D341Med (cell line): ENCODE data around the gene CST4.
"Not testable (repeated sequence)": the region's sequence is repeated elsewhere in the genome, so short reads cannot be mapped to it uniquely, and the experiment has no call there.

Experiments used
- DNase-seq: peaks from one replicate; pipeline ENCODE4 v3.0.0; 2012; ENCODE audit warnings: low spot score

CST4 gene

DNA sequence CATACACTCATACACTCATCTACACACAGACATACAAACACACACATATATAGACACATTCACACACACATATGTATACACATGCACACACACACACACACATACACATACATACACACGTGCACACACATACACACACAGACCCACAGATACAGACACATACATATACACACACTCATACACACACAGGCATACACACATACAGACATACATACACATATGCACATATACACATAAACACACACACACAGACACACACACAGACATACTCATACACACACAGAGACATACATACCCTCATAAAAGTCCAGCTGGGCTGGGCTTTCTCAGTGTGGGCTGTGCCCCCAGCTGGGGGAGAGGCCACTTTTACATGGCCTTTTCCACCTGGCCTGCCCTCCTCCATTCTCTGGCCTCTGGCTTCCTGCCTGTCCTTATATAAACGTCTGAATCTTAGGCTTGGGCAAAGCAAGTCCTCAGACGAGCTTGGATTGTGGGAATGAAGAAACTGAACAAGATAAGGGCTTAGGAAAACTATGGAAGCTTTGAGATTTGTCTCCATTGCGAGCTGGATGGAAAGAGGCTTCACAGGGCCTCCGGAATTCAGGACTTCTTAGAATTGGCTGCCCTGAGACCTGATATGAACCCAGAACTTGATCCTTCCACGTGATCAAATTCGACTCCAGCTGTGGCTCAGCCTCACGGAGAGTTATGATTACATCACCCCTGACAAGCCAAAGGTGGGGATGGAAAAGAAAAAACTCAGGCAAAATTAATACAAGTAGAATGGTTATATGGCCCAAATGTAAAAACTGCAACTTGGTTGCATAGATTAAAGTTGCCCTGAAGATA lies 28.6 kb downstream of the CST4 start:
- no peak for DNase-seq

DNA sequence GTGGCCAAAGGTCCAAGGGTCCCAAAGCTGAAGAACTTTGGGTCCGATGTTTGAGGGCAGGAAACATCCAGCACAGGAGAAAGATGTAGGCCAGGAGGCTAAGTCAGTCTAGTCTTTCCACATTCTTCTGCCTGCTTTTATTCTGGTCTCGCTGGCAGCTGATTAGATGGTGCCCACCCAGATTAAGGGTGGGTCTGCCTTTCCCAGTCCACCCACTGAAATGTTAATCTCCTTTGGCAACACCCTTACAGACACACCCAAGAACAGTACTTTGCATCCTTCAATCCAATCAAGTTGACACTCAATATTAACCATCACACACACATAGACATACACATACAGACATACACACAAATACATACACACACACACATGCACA lies 29.2 kb downstream of the CST4 start:
- not testable (repeated sequence) for DNase-seq

DNA sequence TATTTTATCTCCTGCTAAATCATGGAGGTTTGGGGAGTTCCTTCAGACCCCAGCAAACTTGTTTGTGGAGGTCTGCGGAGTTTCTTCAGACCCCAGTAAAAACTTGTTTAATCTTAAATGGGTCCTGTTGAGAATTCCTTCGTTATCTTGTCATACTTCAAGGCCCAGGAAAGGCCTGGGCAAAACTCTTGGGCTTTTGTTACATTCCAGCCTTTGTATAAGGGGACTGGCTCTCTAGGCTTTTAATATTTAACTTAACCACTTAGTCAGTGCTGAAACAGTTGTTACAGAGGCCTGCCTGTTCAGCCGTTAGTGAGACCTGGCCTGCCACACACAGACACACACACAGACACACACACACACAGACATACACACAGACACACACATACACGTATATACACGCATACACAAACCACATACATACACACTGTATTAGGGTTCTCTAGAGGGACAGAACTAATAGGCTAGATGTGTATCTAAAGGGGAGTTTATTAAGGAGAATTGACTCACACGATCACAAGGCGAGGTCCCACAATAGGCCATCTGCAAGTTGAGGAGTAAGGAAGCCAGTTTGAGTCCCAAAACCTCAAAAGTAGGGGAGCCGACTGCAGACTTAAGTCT lies 29.7 kb downstream of the CST4 start:
- no peak for DNase-seq

DNA sequence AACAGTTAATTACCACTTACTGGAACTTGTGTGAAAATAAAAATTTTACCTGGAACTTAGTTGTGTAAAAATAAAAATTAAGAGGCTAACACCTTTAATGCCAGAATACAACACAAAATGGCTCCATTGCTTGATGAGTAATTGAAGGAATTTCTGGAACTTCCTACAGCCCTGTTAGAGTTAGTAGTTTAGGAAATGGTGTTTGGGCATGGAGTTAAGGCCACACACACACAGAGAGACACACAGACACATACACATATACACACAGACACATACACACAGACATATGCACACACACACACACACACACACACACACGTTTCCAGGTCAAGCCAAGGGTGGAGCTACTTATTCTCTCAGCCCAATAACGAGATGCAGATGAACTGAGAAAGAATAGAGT lies 30.5 kb downstream of the CST4 start:
- DNase-seq, result no peak

- no peak for DNase-seq
Measured at GRCh38 chr20:23657202-23657601, 31.6 kb downstream of the CST4 start.

- no peak for DNase-seq
Measured at GRCh38 chr20:23656372-23656771, 32.5 kb downstream of the CST4 start.

GRCh38 chr20:23655491-23656211 lies 33.2 kb downstream of the CST4 start:
- DNase-seq, result no peak

- no peak for DNase-seq
Measured at GRCh38 chr20:23654717-23655116, 34.1 kb downstream of the CST4 start.

GRCh38 chr20:23654000-23654399 lies 34.8 kb downstream of the CST4 start:
- no peak for DNase-seq

DNA sequence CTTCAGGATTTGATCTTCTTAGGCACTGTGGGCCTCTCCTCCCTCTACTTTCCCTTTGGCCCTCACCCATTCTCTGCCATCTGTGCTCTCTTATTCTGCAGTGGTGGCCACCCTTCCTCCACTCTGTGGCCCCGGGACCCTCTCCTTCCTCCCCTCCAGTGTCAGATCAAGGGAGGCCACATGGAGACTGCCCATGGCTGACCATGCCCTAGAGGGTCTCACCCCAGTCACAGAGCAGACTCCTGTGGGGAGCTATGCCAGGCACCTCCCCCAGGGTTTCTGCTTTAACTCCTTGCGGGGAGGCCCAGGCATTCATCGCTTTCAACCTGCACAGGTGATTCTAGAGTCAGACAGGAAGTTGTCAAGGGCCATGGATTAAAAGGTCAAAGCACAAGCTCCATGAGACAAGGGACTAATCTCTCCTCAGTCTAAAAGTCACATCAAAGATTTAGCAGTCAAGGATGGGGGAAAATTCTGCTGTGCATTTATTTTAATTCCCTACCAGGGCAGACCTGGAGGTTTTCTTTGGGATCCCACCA lies 35.4 kb downstream of the CST4 start:
- no peak for DNase-seq

DNA sequence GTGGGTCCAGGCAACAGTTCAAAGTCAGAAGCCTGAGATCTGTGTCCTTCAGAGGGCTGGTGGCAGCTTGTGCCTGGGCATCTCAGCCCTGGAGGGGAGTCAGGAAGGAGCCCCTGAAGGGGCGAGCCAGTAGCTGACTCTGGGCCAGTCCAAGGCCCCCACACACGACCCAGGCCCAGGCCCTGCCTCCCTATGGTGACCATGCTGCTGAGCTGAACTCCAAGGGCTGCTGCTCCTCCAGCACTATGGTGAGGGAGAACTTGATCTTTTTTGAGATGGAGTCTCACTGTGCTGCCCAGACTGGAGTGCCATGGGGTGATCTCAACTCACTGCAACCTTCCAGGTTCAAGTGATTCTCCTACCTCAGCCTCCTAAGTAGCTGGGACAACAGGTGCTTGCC lies 35.9 kb downstream of the CST4 start:
- DNase-seq, result no peak

DNA sequence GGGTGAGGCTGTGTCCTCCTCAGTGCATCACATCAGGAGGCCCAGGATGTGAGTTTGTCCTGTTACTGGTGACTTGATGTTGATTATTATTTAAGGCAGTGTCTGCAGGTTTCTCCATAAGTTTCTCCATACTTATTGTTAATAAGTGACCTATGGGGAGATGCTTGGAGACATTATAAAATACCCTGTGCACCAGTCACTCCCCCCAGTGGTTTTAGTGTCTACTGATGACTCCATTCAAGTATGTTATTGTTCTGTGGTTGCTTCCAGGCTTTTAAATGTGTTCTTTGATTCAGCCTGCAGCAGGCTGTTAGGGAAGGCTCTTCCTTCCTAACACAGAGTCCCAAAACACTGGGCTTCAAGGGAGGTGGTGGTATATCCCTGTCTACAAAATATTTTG lies 36.5 kb downstream of the CST4 start:
- no peak for DNase-seq

DNA sequence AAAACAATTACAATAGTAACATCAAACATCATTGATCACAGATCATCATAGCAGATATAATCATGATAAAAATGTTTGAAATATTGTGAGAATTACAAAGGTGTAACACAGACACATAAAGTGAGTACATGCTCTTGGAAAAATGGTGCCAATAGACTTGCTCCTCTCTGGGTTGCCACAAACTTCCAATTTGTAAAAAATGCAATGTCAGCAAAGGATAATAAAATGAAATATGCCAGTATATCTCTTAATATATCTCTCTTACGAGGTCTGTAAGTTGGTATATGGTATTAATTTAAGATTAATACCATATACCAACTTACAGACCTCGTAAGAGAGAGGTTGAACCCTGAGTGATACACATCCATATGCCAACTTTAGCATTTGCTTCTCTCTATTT lies 37.7 kb downstream of the CST4 start:
- DNase-seq, result no peak

DNA sequence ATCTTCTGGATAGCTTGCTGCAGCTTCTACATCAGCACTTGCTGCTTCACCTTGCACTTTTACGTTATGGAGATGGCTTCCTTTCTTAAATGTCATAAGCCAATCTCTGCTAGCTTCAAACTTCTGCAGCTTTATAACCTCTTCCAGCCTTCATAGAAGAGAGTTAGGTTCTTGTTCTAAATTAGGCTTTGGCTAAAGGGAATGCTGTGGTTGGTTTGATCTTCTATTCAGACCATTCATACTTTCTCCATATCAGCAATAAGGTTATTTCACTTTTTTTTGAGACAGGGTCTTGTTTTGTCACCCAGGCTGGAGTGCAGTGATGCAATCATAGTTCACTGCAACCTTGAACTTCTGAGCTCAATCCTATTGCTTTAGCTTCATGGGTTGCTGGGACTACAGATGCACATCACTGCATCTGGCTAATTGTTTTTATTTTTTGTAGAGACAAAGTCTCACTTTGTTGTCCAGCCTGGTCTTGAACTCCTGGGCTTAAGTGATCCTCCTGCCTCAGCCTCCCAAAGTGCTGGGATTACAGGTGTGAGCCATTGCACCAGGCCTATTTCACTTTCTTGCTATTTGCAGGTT lies 38.9 kb downstream of the CST4 start:
- no peak for DNase-seq

DNA sequence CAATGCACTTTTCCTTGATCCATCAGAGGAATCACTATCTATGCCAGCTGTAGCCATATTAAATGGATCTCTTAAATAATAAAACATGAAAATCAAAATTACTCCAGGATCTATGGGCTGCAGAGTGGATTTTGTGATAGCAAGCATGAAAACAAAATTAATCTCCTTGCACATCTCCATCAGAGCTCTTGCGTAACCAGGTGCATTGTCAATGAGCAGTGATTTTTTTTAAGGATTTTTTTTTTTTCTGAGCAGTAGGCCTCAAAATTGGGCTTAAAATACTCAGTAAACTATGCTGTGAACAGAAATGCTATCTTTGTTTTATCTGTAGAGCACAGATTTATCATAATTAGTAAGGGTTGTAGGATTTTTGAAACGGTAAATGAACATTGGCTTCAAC lies 39.6 kb downstream of the CST4 start:
- DNase-seq, result no peak

DNA sequence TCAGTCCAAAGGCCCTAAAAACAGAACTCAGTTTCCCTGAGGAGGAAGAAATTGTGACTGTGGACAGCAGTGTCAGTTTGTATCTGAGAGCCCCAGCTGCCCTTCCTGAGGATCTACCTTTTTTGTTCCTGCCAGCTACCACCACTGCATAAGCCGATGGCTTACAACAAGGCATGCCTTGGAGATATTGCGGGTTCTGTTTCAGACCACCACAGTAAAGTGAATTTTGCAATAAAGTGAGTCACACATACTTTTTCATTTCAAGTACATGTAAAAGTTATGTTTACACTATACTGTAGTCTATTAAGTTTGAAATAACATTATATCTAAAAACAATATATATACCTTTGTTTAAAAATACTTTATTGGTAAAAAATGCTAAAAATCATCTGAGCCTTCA lies 41.5 kb downstream of the CST4 start:
- DNase-seq, result no peak

GRCh38 chr20:23646106-23646873 lies 42.5 kb downstream of the CST4 start:
- no peak for DNase-seq

- DNase-seq, result no peak
Measured at GRCh38 chr20:23645575-23645974, 43.3 kb downstream of the CST4 start.

- DNase-seq, result no peak
Measured at GRCh38 chr20:23644164-23644563, 44.7 kb downstream of the CST4 start.

DNA sequence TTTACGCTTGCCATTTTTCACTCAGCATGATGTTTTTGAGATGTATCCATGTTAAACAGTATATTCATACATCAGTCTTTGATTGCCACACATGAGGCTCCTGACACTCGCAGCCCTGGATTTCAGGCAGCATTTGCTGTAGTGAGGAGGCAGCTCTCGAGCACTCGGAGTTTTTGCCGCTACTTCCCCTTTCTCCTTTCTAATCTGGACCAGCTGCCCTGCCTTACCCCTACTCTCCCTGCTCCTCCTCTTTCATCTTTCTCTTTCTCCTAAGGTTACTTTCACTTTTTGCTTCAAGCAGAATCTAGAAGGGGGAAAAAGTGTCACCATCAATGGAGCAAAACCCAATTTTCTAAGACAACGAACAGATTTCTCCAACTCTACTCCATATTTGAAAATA lies 45.2 kb downstream of the CST4 start:
- no peak for DNase-seq

DNA sequence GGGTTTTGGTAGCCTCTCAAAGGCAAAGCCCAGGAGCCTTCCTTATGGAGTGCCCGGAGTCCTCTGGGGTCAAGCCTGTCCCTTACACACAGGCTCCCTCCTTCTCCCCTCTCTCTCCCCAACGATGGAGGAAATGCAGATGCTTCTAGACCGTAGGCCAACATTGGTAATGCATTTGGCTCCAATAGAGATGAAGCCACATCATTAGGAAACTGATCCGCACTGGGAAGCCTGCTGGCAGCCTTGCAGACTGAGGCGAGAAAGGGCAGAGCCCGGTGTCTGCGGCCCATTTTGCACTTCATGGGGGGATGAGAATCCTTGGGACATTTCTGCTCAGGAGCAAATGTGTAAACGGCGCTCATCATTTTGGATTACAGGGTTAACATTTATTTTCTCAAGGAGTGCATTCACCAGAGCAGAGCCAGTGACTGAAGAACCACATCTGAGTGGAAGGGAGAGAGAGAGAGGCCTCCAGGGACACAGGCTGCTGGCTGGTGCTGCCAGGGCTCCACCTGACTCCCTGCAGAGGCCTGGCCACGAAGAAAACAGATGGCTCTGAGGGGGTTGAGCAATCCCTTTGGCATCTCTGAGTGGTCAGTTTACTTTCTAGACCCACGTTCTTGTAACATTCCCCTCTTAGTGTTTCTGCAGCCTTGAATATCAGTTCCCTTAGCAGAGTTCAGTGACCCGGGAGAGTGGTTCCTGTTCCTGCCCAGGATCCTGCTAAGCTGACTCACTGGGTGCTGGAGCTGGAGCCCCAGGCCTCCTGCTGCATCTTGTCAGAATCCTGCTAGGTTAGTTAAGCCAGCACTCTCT lies 46.7 kb downstream of the CST4 start:
- no peak for DNase-seq
